ENCODE measurements around the gene AGFG1.

DNA sequence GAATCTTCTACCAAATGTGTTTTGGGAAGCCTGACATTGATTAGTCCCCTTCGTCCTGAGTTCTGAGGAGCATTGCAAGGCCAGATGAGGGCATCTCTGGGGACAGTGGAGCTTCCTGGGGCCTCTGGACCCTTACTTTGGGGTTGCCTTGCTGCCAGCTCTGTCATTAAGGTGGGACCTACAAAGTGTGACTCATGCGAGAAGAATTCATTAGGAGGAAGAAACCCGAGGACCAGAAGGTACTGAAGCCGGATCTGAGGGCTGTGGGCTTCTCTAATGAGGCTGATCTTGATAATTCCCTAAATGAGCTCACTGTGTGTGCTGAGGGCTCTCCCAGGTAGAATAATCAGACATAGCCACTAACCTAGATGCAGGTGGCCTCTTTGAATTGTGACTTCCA lies 126.0 kb downstream of the AGFG1 start:
- TF ChIP-seq, protein P1, sequence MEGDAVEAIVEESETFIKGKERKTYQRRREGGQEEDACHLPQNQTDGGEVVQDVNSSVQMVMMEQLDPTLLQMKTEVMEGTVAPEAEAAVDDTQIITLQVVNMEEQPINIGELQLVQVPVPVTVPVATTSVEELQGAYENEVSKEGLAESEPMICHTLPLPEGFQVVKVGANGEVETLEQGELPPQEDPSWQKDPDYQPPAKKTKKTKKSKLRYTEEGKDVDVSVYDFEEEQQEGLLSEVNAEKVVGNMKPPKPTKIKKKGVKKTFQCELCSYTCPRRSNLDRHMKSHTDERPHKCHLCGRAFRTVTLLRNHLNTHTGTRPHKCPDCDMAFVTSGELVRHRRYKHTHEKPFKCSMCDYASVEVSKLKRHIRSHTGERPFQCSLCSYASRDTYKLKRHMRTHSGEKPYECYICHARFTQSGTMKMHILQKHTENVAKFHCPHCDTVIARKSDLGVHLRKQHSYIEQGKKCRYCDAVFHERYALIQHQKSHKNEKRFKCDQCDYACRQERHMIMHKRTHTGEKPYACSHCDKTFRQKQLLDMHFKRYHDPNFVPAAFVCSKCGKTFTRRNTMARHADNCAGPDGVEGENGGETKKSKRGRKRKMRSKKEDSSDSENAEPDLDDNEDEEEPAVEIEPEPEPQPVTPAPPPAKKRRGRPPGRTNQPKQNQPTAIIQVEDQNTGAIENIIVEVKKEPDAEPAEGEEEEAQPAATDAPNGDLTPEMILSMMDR (conservative IDR thresholded peaks at IDR 0.05 in 1 of 2, IDR thresholded peaks at IDR 0.05 in 1 of 2; ENCODE audit: low read depth in 1 of 2, low read length in 2 of 2): no peak
- TF ChIP-seq EZH2 (IDR thresholded peaks at IDR 0.05; ENCODE audit: low read length, missing control alignments): no peak

Data from fibroblast of lung (primary cell).